Vagina (tissue), 2 donors: ENCODE data around the gene GBP5.

Experiments used
- POLR2A ChIP-seq, 2 donors: fragments of 450-650 bp; IDR thresholded peaks; one replicate each; pipeline ENCODE4 v1.6.1; 2017; ENCODE audit warnings: antibody characterized with exemption in 2 of 2, mild to moderate bottlenecking in 2 of 2, moderate library complexity in 2 of 2
- POLR2AphosphoS5 ChIP-seq, 2 donors: sonication (generic); formaldehyde crosslinking; IDR thresholded peaks; one replicate each; pipeline ENCODE4 v1.9.0; 2017; ENCODE audit warnings: antibody characterized with exemption in 2 of 2, mild to moderate bottlenecking in 2 of 2, low read depth in 1 of 2; ENCODE audit not compliant: insufficient read depth in 1 of 2
- TF ChIP-seq, protein P1 (sequence below), 3 experiments: fragments of 450-650 bp in 2 of 3; fragments of 200-600 bp in 1 of 3; sonication (generic) in 1 of 3; IDR thresholded peaks; one replicate each; pipeline ENCODE4 v1.5.1; 2017 to 2019; ENCODE audit warnings: antibody characterized with exemption in 3 of 3, mild to moderate bottlenecking in 2 of 3, moderate library complexity in 2 of 3

DNA sequence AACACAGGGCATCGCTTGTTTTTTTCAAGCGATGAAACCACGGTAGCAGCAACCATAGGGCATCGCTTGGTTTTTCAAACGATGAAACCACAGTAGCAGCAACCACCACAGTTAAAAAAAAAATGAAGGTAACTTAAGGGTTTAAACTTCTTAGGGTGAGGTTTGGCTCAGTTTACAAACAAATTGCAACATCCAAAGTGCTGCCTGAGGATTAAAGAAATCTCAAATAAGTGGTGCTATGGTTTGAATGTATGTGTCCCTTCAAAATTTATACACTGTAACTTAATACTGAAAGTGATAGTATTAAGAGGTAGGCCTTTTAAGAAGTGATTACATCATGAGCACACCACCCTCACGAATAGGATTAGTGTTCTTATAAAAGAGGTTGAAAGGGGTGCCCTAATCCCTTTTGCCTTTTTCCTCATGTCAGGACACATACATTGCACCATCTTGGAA is 6.4 kb upstream of the GBP5 start:
- TF ChIP-seq, protein P1, sequence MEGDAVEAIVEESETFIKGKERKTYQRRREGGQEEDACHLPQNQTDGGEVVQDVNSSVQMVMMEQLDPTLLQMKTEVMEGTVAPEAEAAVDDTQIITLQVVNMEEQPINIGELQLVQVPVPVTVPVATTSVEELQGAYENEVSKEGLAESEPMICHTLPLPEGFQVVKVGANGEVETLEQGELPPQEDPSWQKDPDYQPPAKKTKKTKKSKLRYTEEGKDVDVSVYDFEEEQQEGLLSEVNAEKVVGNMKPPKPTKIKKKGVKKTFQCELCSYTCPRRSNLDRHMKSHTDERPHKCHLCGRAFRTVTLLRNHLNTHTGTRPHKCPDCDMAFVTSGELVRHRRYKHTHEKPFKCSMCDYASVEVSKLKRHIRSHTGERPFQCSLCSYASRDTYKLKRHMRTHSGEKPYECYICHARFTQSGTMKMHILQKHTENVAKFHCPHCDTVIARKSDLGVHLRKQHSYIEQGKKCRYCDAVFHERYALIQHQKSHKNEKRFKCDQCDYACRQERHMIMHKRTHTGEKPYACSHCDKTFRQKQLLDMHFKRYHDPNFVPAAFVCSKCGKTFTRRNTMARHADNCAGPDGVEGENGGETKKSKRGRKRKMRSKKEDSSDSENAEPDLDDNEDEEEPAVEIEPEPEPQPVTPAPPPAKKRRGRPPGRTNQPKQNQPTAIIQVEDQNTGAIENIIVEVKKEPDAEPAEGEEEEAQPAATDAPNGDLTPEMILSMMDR (IDR thresholded peaks at IDR 0.05): no peak
- TF ChIP-seq POLR2A (IDR thresholded peaks at IDR 0.05) (no peak), POLR2AphosphoS5 (IDR thresholded peaks at IDR 0.05; ENCODE audit: insufficient read depth in 1 of 2, low read depth in 1 of 2) (no peak)
